Cardiac ventricle fibroblast (primary cell): Measurements from ENCODE around the gene GBA3. TPM values are rescaled to one million over a fixed set of nuclear protein-coding genes. Genes with fewer than 3 reads are reported as not detected.

Experiments used
- total RNA-seq: library from RNA; depleted of rRNA; stranded (reverse); fragments of >200 nt; gene quantifications from 2 replicates; pipeline ENCODE4 v1.2.3, GENCODE V29; 2015

GBA3 gene
- total RNA-seq = not detected in 2 replicates

GRCh38 chr4:22692736-22693135, at the start of gene GBA3:
TSS of gene GBA3 (plus strand) at chr4:22692937.

Other genes with a start within 250 kb of the GBA3 start
- 11.9 and 16.5 TPM in 2 replicates for gene ADGRA3, start 176.9 kb upstream of the GBA3 start, total RNA-seq